NCI-H2107 (cell line): ENCODE data around the gene CHMP2B.
A peak's percentile ranks its signal among the peaks of the same experiment; 100 is the strongest.

Experiments used
- DNase-seq: peaks from one replicate; lab custom pipeline; 2025; lab: John Stamatoyannopoulos, UW

CHMP2B gene, protein sequence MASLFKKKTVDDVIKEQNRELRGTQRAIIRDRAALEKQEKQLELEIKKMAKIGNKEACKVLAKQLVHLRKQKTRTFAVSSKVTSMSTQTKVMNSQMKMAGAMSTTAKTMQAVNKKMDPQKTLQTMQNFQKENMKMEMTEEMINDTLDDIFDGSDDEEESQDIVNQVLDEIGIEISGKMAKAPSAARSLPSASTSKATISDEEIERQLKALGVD

DNA sequence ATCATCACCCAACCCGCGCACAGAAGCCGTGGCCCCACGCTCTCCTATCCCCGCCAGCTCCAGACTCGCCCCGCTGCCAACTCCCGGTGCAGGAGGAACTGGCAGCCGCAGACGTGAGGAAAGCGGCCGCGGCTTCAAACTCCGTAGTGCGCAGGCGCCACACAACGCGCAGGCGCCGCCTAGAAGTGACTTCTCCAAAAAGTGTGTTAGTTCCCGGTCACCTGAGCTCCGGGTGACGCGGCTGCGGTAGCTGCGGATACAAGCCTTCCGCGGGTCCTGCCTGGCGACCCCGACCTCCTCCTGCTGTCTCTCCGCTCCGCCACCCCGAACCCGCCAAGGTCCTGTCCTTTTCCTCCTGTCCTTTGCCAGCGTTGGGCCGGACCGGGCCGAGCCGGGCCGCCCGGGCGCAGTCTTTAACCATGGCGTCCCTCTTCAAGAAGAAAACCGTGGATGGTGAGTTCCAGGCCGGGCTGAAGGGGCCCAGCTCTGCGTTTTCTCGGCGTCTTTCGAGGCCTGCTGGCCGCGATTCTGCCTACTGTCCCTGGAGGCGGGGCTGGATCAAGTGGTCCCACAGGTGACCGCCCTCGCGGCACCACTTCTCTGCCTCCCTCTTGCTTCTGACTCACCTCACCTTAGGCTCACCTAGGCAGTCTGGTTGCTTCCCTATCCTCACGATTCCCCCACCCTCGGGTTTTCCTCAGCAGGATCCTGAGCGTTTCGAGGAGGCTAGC, at the start of gene CHMP2B:
Gene CHMP2B, plus strand, starts transcription at position 206 of the 731 bp plus-strand sequence. Its CDS starts 214 bp downstream, at position 420.
- peak; percentile 94 for DNase-seq

DNA sequence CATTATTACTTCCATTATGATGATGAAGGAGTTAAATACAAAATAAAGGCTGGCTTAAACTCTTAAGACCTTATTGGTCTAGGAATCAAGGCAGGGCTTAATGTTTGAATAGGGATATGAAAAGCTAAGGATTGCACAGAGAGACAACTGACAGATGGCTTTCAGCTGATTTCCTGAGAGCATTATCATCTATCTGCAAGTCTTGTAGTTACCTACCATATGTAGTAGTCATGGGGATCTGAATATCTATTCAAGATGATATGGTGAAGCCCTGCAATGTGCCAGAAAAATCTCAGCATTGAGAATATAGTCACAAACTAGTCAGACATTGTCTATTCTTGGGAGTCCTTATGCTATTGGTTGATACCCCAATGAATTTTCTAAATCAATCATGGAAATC, 47.5 kb upstream of the CHMP2B start:
- no peak for DNase-seq

DNA sequence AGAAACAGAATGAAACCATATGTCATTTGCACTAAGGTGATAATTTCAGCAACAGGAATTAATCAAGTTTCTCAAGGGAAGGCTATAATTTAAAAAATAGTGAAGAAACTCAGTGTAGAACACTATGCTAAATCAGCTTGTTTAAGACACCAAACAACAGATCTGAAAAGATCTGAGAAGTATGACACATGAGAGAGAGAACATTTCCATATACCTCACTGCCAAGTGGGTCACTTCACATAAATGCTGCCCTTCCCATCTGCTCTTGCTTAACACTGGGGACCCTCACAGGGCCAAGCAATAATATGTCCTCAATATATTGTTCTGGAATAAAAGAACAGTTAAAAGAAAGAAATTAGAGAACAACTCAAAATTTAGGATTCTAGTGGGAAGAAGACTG, 45.6 kb upstream of the CHMP2B start:
- no peak for DNase-seq

DNA sequence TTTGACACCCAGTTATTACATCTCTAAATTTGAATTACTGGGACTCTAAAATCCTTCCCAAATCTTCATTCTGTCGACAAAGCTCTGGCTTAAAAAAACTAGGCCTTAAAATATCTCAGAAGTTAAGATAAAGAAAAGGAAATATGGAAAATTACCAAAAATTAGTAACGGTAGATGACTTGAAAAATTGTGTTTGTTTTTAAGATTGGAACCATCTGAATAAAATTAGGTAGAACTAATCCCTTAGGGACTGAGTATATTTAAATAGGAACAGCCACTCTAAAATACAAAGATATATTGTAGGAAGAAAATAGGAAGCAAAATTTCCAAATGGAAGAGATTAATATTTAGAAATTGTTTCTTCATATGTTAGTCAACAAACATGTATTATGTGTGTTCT, 45.1 kb upstream of the CHMP2B start:
- DNase-seq, result no peak

DNA sequence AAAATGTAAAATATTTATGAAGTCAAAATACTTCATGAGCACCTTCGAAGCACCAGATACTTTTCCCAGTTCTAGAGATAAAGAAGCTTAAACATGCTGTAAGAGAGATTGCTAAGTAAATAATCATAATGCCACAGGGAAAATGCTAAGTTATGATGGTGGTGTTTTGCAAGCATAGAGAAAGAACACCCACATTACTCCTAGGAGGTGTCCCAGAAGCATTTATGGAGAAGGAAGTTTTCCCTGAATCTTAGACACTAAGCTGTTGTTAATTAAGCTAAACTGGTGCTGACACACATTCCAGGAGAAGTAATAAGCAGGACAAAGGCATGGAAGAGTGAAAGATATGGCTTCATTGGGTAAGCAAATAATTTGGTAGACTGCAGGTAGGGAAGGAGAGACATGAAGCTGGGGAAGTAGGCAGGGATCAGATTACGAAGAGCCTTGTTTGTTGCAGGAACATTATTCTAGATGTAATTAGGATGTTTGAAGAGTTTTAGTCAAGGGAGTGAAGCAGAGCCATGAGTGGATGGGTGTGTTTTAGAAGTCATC, 40.4 kb upstream of the CHMP2B start:
- DNase-seq, result no peak

DNA sequence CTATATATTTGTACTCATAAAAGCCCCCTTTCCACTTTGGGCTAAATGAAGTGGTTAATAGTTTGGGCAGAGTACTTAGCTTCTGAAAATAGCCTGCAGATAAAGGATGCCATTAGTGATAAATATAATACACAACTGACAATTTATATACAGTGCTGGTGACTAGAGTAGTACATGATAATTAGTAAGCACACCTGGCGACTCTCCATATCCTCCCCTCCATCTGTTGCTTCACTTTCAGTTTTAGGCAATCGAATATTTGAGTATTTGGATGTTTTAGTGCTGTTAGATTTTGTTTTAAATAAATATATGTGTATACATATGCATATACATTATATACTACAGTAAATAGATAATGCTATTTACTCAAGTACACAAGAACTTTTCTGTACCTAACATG, 35.9 kb upstream of the CHMP2B start:
- no peak for DNase-seq

DNA sequence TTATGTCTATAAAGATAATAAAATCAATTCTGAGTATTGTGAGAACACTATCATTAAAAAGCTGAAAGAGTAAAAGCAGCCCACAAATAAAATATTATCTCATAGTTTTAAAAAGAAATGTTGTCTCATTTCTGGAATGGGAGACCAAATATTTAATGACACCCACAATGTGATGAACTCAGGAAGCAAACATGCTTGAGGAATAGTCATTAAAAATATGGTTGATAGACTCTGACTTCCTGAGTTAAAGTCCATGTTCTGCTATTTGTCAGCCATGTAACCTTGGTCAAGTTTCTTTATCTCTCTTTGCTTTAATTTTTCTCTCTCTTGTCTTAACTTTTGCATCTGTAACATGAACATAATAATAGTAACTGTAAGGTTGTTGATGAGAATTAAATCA, 35.5 kb upstream of the CHMP2B start:
- DNase-seq, result no peak

DNA sequence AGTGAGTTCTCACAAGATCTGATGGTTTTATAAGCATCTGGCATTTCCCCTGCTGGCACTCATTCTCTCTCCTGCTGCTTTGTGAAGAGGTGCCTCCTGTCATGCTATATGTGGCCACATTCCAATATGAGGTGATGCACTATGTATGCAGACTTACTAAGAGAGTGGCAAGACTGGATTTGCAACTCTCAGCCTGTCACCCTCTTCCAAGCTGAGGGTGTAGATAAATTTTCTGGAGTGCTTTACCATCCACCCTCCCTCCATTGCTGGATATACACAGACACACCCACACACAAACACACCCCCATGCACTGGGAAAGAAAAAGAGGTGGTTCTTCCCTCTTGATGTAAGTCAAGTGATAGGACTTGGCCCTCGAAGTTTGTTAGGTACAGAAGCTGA, 30.2 kb upstream of the CHMP2B start:
- DNase-seq, result no peak

DNA sequence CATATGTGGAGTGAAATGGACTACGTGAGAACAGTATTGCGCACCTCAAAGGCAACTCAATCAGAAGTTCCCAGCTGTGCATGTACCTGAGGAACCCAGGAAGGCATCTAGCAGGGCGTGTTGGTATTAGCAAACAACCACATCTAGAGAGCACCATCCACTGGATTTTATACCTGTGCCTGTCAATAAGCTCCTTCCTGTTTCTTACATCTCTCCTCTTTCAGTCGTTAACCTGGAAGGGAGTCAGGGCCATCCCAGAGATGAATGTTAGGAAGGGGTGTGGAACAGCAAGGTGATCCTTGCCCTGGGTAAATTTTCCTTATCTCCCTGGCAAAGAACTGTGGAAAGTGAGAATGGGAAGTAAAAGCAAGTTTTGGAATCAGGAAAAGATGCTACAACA, 29.6 kb upstream of the CHMP2B start:
- no peak for DNase-seq

DNA sequence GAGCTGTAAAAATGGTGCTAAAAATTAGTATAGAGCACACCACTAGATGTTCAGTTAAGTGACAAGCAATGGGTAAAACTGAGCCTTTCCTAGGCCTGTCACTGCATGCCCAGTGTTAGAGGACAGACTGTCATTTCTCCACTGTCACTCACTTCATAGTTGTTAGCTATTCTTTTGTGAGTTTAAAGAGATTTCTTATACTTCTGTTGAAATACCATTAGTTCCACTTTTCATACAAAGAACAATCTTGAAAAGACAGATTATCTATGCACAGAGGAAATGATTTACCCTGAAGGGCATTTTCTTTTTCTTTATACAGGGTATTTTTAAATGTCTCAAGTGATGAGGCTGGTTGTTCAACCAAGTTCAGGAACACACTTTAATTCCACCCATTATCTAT, 28.3 kb upstream of the CHMP2B start:
- DNase-seq, result no peak

DNA sequence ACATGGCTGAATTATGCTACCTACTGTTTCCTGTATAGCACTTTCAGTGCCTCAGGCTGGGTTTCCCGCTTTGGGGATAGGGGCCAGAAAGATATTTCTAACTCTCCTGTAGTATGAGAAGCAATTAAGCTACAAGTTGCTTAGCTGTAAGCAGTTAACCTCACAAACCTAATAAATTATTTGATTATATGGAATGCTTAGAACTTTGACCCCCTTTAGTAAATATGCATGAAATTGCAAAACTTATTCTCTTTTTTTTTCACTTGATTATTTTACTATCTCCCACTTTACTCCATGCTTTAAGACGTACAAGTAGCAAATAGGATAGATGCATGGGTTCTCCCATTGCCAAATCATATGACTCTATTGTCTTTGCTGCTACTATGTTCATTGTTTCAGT, 27.5 kb upstream of the CHMP2B start:
- no peak for DNase-seq

DNA sequence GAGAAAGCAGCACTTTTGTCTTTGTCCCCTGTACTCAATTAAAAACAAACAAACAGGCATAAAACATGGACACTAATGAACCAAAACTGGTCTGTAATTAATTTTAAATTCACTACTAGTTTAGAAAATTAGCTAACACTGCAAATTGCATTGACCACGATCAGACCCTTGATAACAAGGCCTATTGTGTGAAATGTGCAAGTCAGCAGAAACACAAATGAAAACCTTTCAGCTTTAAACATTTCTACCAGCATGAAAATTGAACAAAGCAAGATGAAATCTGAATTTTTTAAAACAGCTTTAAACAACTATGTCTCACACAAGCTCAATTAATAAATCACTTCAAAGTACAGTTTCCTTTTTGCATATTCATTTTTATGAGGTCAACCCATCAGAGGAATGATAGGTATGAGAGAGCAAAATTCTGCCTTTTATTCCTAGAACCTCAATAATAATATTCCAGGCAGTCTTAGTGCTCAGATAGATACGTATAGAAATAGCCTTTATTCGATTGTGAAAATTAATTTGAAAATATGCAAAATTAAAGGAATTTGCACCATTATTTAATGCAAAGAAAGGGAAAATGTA, 27.0 kb upstream of the CHMP2B start:
- DNase-seq, result no peak

DNA sequence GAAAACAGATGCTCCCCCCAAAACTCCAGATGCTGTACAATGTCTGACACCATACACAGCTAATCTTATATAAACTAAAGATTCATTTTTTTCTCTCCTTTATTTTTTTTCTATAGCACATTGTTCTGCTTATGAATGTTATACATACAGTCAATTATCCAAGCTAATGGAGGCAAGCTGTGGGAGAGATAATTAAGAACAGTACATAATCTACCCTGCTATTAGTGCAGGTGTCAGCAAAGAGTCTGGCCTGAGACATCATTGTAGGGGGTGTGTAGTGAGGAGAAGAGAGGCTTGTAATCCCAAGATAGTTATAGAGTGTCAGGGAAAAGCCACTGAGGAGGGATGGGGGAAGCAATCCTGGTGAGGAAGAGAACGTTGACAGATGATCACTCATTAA, 25.4 kb upstream of the CHMP2B start:
- no peak for DNase-seq

DNA sequence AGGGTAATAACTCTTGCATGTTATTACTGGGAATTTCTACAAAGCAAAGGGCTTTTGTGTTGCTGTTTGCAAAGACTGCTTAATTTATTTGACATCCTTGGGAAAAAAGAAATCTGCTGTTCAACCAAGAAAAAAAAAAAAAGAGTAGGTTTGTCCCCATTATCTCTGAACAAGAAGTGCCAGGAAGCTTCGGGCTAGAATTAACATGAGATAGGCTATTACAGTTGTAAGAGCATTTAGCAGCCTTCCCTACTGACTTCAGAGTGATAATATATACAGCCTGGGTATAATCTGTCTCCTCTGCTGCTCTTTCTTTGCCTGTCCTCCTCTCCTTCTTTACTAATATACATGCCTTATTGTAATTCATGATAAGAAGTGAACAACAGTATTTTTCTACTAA, 23.3 kb upstream of the CHMP2B start:
- DNase-seq, result no peak

DNA sequence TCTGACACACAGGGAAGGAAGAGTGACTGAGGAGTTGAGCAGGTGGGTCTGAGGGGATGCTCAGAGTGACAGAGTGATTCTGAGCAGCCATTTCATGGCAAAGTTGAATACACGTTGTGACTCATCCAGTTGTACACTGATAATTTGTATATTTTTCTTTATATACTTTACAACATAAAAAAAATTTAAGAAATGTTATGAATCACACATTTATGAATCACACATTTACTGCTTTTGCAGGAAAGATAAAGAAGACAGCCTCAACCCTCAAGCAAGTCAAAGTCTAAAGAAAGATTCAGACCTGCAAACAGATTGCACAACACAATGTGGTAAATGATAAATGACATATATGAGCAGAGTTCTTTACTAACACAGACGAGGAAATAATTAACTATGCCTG, 21.0 kb upstream of the CHMP2B start:
- no peak for DNase-seq

DNA sequence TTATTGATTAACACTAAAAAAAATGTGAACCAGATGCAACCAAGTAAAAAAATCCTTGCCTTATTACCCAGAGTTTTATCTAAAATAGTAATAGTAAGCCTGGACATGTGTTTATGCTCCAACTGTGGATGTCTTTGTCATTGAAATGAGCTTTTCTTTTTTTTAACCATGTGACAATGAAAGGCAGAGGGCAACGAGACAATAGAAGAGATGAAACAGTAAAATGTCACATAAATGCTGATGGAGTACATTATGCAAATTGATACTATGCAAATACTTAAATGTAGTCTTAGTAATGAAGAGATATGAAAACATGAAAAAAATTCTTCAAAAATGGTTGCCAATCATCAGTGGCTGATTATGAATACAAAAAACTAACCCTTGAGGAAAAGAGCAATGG, 20.5 kb upstream of the CHMP2B start:
- DNase-seq, result no peak

DNA sequence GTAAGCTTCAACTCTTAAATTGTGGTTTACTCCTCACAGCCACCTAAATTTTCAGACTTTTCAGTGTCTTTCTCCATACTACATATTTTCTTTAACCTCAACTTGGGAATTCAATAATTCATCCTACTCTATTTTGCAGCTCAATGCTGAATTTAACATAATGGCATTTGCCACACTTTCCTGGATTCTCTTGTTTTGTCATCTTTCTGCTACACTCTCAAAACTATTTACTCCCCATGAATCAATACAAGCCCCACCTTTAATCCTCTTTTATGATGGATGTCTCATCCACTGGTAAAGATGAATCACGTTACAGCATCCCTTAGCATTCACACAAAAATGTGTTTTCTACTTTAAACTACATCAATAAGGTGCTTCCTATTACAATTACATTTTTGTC, 19.6 kb upstream of the CHMP2B start:
- no peak for DNase-seq

DNA sequence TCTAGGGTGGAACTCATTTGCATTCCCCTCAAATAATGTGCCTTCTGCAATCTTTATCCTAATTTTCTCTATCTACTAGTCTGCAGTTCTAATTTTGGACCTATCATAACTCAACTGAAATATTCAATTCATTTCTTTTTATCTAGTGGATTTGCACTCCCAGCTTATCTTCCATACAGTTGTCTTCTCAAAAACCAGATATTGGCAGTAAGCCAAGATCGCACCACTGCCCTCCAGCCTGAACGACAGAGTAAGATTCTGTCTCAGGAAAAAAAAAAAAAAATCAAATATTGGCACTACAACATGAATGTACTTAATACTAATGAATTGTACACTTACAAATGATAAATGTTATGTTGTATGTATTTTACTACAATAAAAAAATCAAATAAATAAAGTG, 18.0 kb upstream of the CHMP2B start:
- no peak for DNase-seq

DNA sequence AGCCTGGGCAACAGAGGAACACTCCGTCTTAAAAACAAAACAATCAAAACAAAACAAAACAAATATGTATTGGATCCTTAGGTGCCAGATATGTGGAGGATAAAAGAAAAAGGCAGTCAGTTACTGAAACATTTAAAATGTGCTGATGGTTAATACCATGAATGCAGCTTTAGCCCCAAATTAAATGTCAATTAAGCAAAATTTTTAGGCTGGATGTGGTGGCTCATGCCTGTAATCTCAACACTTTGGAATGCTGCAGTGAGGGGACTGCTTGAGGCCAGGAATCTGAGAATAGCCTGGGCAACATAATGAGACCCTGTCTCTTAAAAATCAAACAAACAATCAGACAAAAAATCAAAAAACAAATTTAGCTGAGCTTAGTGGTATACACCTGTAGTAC, 8.5 kb upstream of the CHMP2B start:
- no peak for DNase-seq

DNA sequence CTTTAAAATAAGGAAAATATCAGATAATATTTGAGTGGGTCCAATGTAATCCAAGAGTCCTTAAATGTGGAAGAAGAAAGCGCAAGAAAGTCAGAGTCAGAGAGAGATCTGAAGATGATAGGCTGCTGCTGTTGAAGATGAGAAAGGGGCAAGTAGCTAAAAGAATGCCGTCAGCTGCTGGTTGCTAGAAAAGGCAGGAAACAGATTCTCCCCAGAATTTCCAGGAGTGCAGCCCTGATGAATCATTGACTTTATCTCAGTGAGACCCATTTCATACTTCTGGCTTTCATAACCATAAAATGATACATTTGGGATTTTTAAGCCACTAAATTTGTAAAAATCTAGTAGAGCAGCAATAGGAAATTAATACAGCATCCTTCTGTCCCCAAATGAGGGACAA, 7.5 kb upstream of the CHMP2B start:
- no peak for DNase-seq

DNA sequence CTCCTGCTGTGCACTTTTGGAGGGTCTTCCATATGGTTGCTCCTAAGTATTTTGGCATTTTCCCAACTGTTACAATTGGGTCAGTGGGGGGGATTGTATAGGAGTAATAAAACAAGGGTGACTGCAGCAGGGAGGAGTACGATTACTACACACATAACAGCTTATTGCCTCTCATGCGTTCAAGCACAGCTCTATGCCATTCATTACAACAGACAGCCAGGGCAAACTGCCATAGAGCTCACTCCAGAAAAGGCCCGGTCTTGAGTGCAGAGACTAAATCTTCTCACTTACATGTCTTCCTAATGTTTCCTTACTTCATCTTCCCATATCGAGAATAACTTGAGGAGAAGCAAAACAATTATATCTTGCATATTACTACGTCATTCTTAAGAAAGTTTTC, 1.4 kb upstream of the CHMP2B start:
- no peak for DNase-seq

DNA sequence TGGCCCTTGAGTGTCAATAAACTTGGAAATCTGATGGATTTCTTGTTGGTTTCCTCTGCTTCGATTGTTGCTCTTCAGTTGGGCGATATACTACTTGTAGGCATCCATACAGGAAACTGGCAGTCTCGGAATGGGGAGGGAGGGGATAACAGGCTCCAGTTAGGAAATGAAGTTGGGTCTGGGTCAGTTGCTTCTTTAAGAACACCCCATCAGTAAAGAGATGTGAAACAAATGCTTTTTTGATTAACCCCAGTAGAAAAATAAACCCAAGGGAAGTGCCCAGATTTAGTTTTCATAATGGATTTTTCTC, 681 bp downstream of the CHMP2B start:
- no peak for DNase-seq

DNA sequence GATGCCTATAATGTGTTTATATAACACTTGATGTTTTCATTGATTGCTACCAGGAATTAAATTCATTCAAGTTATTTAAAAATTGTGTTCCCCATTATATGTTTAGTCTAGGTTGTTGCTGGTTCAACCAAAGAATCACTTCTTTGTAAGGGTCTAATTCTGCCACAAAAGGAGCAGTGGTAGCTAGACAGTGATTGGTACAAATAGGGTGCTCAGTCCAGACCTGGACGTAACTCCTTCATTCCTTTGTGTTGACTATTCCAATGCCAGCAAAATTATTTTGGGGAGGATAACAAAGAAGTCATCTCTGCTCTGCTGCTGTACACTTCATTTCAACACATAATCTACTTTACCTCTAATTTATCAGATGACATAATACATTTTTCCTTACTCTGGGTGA, 1.2 kb downstream of the CHMP2B start:
- DNase-seq, result no peak

DNA sequence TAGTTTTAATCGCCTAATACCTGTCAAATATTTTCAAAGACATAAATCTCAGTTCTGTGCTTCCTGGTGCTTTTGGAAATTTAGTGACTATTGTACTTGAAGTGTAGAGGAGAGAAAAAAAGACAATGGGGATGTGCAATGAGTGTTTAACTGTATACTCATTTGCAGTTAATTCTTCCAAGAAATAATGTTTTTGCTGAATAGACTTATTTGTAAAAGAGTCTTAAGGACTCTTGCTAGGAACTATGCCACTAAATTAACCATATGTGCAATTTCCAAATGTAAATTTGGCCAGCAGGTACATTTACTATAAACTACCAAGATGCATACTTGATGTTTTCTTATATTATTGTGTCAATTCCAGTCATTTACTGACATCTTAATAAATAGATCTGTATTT, 2.0 kb downstream of the CHMP2B start:
- no peak for DNase-seq
